Gastroesophageal sphincter (tissue), 4 donors: ENCODE measurements around the gene EVC. TPM values are rescaled to one million over a fixed set of nuclear protein-coding genes. Genes with fewer than 3 reads are reported as not detected.

Source experiments
- ATAC-seq: fragments of 150-250 bp; one replicate; pipeline ENCODE4 v1.9.1; 2016; ENCODE audit warnings: mild to moderate bottlenecking, moderate library complexity
- H3K27ac ChIP-seq, 4 donors: fragments of 200-600 bp; sonication (generic) in 3 of 4; 1 replicate in 3 of 4; 2 replicates in 1 of 4; pipeline ENCODE4 v1.5.1; 2016 to 2019
- H3K27me3 ChIP-seq: fragments of 200-600 bp; sonication (generic); one replicate; pipeline ENCODE4 v1.5.1; 2019
- H3K36me3 ChIP-seq, 2 donors: fragments of 200-600 bp; sonication (generic); one replicate each; pipeline ENCODE4 v1.5.1; 2019; ENCODE audit warnings: control low read depth in 1 of 2
- H3K4me1 ChIP-seq, 3 donors: fragments of 200-600 bp; sonication (generic); 1 replicate in 2 of 3; 2 replicates in 1 of 3; pipeline ENCODE4 v1.5.1; 2016 to 2019; ENCODE audit warnings: control low read depth in 2 of 3
- H3K4me3 ChIP-seq, 2 donors: fragments of 200-600 bp; sonication (generic); one replicate each; pipeline ENCODE4 v1.5.1; 2019; ENCODE audit warnings: mild to moderate bottlenecking in 1 of 2, moderate library complexity in 1 of 2
- H3K9me3 ChIP-seq, 3 donors: fragments of 200-600 bp; sonication (generic); one replicate each; pipeline ENCODE4 v1.5.1; 2017 to 2019; ENCODE audit warnings: control low read depth in 2 of 3
- CTCF ChIP-seq, 4 experiments: fragments of 200-600 bp in 2 of 4; fragments of 450-650 bp in 2 of 4; sonication (generic) in 1 of 4; IDR thresholded peaks; one replicate each; pipeline ENCODE4 v1.5.1; 2017 to 2019; ENCODE audit warnings: antibody characterized with exemption in 4 of 4, mild to moderate bottlenecking in 2 of 4, moderate library complexity in 2 of 4
- EP300 ChIP-seq: sonication (generic); formaldehyde crosslinking; IDR thresholded peaks from one replicate; pipeline ENCODE4 v1.6.1; 2017; ENCODE audit warnings: antibody characterized with exemption, mild to moderate bottlenecking
- POLR2A ChIP-seq, 2 donors: fragments of 450-650 bp; IDR thresholded peaks; one replicate each; pipeline ENCODE4 v1.6.1; 2017; ENCODE audit warnings: antibody characterized with exemption in 2 of 2, mild to moderate bottlenecking in 2 of 2, moderate library complexity in 1 of 2
- POLR2AphosphoS5 ChIP-seq: sonication (generic); formaldehyde crosslinking; IDR thresholded peaks from one replicate; pipeline ENCODE4 v1.6.1; 2017; ENCODE audit warnings: antibody characterized with exemption
- WGBS, 2 donors: methylation state at CpG; one replicate each; pipeline ENCODE4 v1.1.5; 2018; ENCODE audit warnings: low coverage in 1 of 2; 5-methylcytosine and 5-hydroxymethylcytosine counted together
- total RNA-seq, 4 donors: library from RNA; depleted of rRNA; stranded (reverse); fragments of >200 nt; gene quantifications; one replicate each; pipeline ENCODE4 v1.1.0, GENCODE V29; 2016

Gene EVC
- total RNA-seq, 4 donors from 2014 or later, result 17.8 to 53.7 (median 38.1) TPM

- TF ChIP-seq POLR2AphosphoS5 (no peak), POLR2A (IDR thresholded peaks at IDR 0.05) (no peak), CTCF (IDR thresholded peaks at IDR 0.05) (no peak), EP300 (no peak)
- Histone ChIP-seq H3K9me3 (peaks cover 0 to 3% (median 0%) of the 10 kb centered on the region in 3 donors), H3K36me3 (no peaks in the 10 kb centered on the region), H3K4me1 (peaks cover 0 to 56% (median 3%) of the 10 kb centered on the region in 3 donors), H3K27me3 (no peaks in the 10 kb centered on the region), H3K4me3 (no peak overlapping the region), H3K27ac (no peak overlapping the region)
- no peak for ATAC-seq
- 100% methylated on average over 1 of the region's 3 CpGs for WGBS, 2 donors
These were observed 1.9 kb downstream of the EVC start for GRCh38 chr4:5712931-5713330.

- Histone ChIP-seq H3K4me1 (peaks cover 0 to 58% (median 3%) of the 10 kb centered on the region in 3 donors), H3K36me3 (no peaks in the 10 kb centered on the region), H3K27ac (no peak overlapping the region), H3K9me3 (peaks cover 0 to 3% (median 0%) of the 10 kb centered on the region in 3 donors), H3K4me3 (no peak overlapping the region), H3K27me3 (no peaks in the 10 kb centered on the region)
- no peak for TF ChIP-seq POLR2AphosphoS5
- no peak for TF ChIP-seq POLR2A (IDR thresholded peaks at IDR 0.05)
- no peak for TF ChIP-seq EP300
- TF ChIP-seq CTCF (IDR thresholded peaks at IDR 0.05), result no peak
- 79 to 82% methylated on average over 6 of the region's 6 CpGs for WGBS, 2 donors
- ATAC-seq, result no peak
These were observed 2.9 kb downstream of the EVC start for GRCh38 chr4:5713861-5714260.

- peaks cover 0 to 13% of the 10 kb centered on the region in 2 donors for H3K36me3 ChIP-seq
- TF ChIP-seq POLR2A (IDR thresholded peaks at IDR 0.05), result no peak
- no peak for TF ChIP-seq EP300
- no peak for TF ChIP-seq CTCF (IDR thresholded peaks at IDR 0.05)
- no peak for TF ChIP-seq POLR2AphosphoS5
- ATAC-seq, result no peak
- H3K9me3 ChIP-seq, result peaks cover 0 to 3% (median 0%) of the 10 kb centered on the region in 3 donors
- H3K27me3 ChIP-seq, result no peaks in the 10 kb centered on the region
- H3K27ac ChIP-seq, result no peak overlapping the region
- H3K4me3 ChIP-seq, result no peak overlapping the region
- peaks cover 0 to 43% (median 0%) of the 10 kb centered on the region in 3 donors for H3K4me1 ChIP-seq
- WGBS, 2 donors, result 50% methylated on average over 2 of the region's 2 CpGs
These were observed 4.4 kb downstream of the EVC start for GRCh38 chr4:5715357-5715756.

- H3K27me3 ChIP-seq, result no peaks in the 10 kb centered on the region
- peaks cover 0 to 37% (median 0%) of the 10 kb centered on the region in 3 donors for H3K4me1 ChIP-seq
- no peak overlapping the region for H3K27ac ChIP-seq
- peaks cover 0 to 3% (median 0%) of the 10 kb centered on the region in 3 donors for H3K9me3 ChIP-seq
- no peak for ATAC-seq
- 60 to 84% methylated on average over 2 of the region's 2 CpGs for WGBS, 2 donors
- H3K4me3 ChIP-seq, result no peak overlapping the region
- H3K36me3 ChIP-seq, result peaks cover 0 to 23% of the 10 kb centered on the region in 2 donors
- TF ChIP-seq CTCF (IDR thresholded peaks at IDR 0.05) (no peak), POLR2AphosphoS5 (no peak), EP300 (no peak), POLR2A (IDR thresholded peaks at IDR 0.05) (no peak)
These were observed 5.4 kb downstream of the EVC start for GRCh38 chr4:5716391-5716790.

- Histone ChIP-seq H3K4me3 (no peak overlapping the region), H3K9me3 (peaks cover 0 to 3% (median 0%) of the 10 kb centered on the region in 3 donors), H3K4me1 (peaks cover 0 to 26% (median 0%) of the 10 kb centered on the region in 3 donors), H3K27me3 (no peaks in the 10 kb centered on the region), H3K36me3 (peaks cover 0 to 36% of the 10 kb centered on the region in 2 donors), H3K27ac (no peak overlapping the region)
- WGBS, 2 donors, result 88 to 90% methylated on average over 3 to 4 of the region's 4 CpGs
- TF ChIP-seq POLR2A (IDR thresholded peaks at IDR 0.05) (no peak), CTCF (IDR thresholded peaks at IDR 0.05) (no peak), EP300 (no peak), POLR2AphosphoS5 (no peak)
- no peak for ATAC-seq
These were observed 6.6 kb downstream of the EVC start for GRCh38 chr4:5717449-5718158.
